Endothelial cell of umbilical vein (primary cell): ENCODE measurements around the gene CYP4F3.

Experiments
- EZH2 ChIP-seq: IDR thresholded peaks from 2 replicates; pipeline ENCODE4 v1.6.1; 2012; ENCODE audit warnings: borderline replicate concordance, low read depth, mild to moderate bottlenecking, moderate library complexity, low read length, inconsistent platforms; ENCODE audit not compliant: severe bottlenecking
- FOS ChIP-seq: IDR thresholded peaks from 2 replicates; pipeline ENCODE4 v1.6.1; 2011; ENCODE audit warnings: mild to moderate bottlenecking, low read length, moderate library complexity, borderline replicate concordance; ENCODE audit not compliant: insufficient read depth
- GATA2 ChIP-seq: IDR thresholded peaks from 2 replicates; pipeline ENCODE4 v1.7.0; 2011; ENCODE audit warnings: low read depth, mild to moderate bottlenecking, moderate library complexity, mixed read lengths, low read length; ENCODE audit not compliant: insufficient read length, insufficient read depth
- JUN ChIP-seq: IDR thresholded peaks from 2 replicates; pipeline ENCODE4 v1.6.1; 2011; ENCODE audit warnings: borderline replicate concordance, low read depth; ENCODE audit not compliant: insufficient read length, insufficient read depth
- POLR2A ChIP-seq: IDR thresholded peaks from 2 replicates; pipeline ENCODE4 v1.6.1; 2012; ENCODE audit warnings: low read depth, mild to moderate bottlenecking, control low read depth, low read length
- POLR2AphosphoS5 ChIP-seq: IDR thresholded peaks from 2 replicates; pipeline ENCODE4 v1.6.1; 2012; ENCODE audit warnings: low read depth, mild to moderate bottlenecking, control low read depth, low read length, moderate library complexity; ENCODE audit not compliant: insufficient read depth
- TF ChIP-seq, protein P1 (sequence below), 2 donors: IDR thresholded peaks; 1 replicate in 1 of 2; 2 replicates in 1 of 2; pipeline ENCODE4 v1.5.1; 2011; ENCODE audit warnings: low read length in 2 of 2, mild to moderate bottlenecking in 2 of 2, moderate library complexity in 2 of 2, control low read depth in 1 of 2, inconsistent platforms in 1 of 2, low read depth in 1 of 2; ENCODE audit not compliant: insufficient read depth in 1 of 2; ENCODE audit errors: extremely low read depth in 1 of 2

DNA sequence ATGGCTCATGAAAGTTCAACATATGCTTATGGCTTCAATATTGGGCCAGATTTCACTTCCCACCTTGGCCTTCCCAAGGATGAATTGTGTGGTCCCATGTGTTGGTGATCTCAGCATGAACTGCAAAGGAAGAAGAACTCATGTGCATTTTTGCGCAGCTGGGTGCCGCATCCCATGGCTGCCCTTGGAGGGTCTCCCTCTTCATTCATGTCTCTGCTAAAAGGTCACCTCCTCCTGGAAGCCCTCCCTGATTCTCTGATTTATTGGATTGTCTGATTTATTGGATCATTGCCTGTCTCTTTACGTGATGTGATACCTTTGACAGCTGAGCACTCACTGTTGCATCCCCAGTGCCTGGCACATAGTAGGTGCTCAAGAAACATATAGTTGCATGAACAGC lies 27.4 kb upstream of the CYP4F3 start:
- TF ChIP-seq FOS (no peak), POLR2A (no peak), POLR2AphosphoS5 (no peak), JUN (no peak), EZH2 (no peak), GATA2 (no peak)
- TF ChIP-seq, protein P1, sequence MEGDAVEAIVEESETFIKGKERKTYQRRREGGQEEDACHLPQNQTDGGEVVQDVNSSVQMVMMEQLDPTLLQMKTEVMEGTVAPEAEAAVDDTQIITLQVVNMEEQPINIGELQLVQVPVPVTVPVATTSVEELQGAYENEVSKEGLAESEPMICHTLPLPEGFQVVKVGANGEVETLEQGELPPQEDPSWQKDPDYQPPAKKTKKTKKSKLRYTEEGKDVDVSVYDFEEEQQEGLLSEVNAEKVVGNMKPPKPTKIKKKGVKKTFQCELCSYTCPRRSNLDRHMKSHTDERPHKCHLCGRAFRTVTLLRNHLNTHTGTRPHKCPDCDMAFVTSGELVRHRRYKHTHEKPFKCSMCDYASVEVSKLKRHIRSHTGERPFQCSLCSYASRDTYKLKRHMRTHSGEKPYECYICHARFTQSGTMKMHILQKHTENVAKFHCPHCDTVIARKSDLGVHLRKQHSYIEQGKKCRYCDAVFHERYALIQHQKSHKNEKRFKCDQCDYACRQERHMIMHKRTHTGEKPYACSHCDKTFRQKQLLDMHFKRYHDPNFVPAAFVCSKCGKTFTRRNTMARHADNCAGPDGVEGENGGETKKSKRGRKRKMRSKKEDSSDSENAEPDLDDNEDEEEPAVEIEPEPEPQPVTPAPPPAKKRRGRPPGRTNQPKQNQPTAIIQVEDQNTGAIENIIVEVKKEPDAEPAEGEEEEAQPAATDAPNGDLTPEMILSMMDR (IDR thresholded peaks at IDR 0.05; ENCODE audit: extremely low read depth in 1 of 2, insufficient read depth in 1 of 2, low read depth in 1 of 2, low read length in 2 of 2), result no peak
